NCI-H2196 (cell line): Measurements from ENCODE around the gene HAO2.
"Not testable (repeated sequence)": the region's sequence is repeated elsewhere in the genome, so short reads cannot be mapped to it uniquely, and the experiment has no call there.

ENCODE experiments used
- DNase-seq: peaks from one replicate; lab custom pipeline; 2025; ENCODE audit not compliant: unreplicated experiment; lab: John Stamatoyannopoulos, UW

The HAO2 gene

GRCh38 chr1:119341372-119341947 is 27.1 kb upstream of the HAO2 start:
- no peak for DNase-seq

DNA sequence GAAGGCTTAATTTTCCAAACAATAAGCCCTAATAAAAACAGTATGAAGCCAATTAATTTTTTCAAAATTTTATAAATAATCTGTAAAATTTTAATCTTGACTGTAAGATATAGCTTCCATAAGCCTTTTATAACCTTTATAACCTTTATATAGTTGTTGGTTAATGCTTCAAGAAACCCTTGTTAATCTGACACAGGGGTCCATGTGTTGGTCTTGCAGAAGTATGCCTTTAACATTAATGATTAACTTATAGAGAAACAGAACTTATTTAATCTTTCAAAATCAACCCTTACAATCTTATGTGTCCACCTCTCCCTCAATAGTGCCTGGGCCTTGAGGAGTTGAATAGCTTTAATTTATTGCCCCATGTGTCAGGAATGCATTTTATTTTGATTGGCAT is 23.2 kb upstream of the HAO2 start:
- no peak for DNase-seq

- DNase-seq = no peak
Measured at GRCh38 chr1:119347858-119348257, 20.7 kb upstream of the HAO2 start.

- DNase-seq = no peak
Measured at GRCh38 chr1:119348941-119349340, 19.6 kb upstream of the HAO2 start.

DNA sequence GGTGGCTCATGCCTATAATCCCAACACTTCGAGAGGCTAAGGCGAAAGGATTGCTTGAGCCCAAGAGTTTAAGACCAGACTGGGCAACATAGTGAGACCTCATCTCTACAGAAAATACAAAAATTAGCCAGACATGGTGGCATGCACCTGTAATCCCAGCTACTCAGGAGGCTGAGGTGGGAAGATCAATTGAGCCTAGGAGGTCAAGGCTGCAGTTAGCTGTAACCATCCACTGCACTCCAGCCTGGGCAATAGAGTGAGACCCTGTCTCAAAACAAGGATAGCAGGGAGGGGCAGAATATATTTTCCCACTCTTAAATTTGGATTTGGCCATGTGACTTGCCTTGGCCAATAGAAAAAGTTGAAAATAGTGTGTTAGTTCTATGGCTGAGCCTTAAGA is 17.7 kb upstream of the HAO2 start:
- not testable (repeated sequence) for DNase-seq

DNA sequence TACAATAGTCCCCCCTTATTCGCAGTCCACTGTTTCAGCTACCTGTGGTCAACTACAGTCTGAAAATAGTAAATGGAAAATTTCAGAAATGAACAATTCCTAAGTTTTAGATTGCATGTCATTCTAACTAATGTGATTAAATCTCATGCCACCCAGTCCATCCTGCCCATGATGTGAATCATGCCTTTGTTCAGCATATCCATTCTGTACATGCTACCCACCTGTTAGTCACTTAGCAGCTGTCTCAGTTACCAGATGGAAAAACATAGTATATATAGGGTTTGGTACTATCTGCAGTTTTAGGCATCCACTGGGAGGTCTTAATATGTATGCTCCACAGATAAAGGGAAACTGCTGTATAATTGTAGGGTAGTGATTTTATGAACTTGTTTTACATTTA is 16.6 kb upstream of the HAO2 start:
- no peak for DNase-seq

- no peak for DNase-seq
Measured at GRCh38 chr1:119353836-119354235, 14.7 kb upstream of the HAO2 start.

GRCh38 chr1:119358636-119359035 is 9.9 kb upstream of the HAO2 start:
- DNase-seq = no peak

DNA sequence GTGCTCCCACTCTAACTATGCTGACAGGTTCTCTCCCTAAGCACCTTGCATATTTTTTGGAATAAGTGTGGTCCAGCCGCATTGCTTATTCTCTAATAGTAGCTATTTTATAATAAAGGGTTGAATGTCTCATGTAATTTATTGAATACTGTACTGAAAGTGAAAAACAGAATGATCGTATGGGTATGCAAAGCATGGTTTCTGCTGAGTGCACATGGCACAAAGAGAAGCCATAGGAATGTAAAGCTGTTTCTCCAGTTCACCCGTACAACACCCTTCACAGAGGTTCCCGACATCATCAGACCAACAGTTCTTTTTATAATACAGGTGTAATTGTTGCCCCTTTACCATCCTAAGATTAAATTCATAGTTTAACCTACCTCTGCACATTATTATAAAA is 8.9 kb upstream of the HAO2 start:
- DNase-seq = no peak

GRCh38 chr1:119361205-119361604 is 7.4 kb upstream of the HAO2 start:
- no peak for DNase-seq

DNA sequence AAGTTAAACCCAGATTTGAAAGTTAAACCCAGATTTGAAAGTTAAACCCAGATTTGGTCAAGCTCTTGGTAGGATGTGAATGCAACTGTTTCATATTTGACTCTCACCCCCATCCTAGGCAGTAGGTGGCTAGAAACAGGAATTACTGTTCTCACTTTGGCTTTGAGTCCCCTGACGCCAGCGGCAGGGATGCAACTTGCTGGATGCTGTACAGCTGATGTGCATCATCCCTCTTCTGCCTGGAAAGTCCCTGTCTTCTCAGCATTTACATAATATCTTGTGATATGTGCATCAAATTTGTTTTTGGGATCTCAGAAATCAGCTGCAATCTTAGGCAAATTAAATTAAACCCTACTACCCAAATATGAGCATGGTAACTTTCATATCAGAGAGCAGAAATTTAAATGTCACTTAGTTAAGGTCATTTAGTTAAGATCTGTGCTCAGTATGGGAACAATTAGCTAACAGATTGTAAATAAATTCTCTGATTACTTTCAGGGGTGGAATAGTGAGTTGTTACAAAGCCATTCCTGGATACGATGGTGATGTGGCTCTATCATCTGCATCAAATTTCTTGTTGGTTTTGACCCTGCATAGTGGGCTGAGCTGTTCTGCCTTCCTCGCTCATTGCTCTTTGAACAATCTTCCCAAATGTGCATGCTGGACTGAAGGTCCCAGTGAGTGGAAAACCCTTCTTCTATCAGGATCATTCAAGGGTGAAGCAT is 6.8 kb upstream of the HAO2 start:
- no peak for DNase-seq

DNA sequence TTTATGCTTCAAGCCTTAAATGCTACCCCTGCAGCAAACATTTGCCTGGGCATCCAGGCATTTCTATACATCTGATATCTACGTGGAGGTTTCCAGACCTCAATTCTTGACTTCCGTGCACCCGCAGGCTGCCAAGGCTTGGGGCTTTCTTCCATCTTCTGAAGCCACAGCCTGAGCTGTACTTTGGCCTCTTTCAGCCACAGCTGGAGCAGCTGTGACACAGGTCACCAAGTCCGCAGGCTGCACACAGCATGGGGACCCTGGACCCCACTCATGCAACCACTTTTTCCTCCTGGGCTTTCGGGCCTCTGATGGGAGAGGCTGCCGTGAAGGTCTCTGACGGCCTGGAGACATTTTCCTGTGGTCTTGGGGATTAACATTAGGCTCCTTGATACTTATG is 5.4 kb upstream of the HAO2 start:
- DNase-seq = no peak

DNA sequence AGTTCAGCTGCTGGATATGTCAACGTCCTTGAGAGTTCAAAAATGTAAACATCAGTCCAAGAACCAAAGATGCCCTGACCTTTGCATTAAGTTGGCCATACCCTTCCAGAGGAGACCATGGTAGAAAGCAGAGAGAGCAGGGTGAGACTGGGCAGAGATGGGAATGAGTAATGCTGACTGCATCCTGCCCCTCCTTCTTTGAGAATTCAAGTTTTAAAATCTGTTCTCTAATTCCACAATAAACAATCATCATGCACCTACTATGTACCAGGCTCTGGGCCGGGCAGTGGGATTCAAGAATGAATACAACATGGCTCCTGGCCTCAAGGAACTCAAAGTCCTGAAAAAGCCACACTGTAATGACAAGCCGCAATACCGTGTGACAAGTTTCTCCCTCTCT is 3.9 kb upstream of the HAO2 start:
- DNase-seq = no peak

DNA sequence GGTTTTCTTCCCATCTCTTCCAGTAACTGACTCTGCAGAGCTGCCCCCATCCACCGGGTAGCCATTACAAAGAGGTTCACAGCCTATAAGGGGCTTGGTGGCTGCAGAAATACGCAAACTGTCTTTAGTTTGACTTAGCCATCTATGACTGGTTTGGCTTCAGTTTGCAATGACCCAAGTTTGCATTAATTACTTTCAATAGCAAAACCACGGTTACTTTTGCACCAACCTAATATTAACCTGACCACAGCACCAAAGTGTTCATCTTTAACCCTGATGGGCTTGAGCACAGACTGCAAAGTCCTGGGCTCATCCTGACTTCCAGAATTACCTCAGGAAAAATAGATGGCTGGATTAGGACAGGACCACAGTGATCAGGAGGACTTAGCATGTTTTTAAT is 2.2 kb upstream of the HAO2 start:
- no peak for DNase-seq

- peak; percentile 14 for DNase-seq
Measured at GRCh38 chr1:119367432-119368124, 1.0 kb upstream of the HAO2 start.

DNA sequence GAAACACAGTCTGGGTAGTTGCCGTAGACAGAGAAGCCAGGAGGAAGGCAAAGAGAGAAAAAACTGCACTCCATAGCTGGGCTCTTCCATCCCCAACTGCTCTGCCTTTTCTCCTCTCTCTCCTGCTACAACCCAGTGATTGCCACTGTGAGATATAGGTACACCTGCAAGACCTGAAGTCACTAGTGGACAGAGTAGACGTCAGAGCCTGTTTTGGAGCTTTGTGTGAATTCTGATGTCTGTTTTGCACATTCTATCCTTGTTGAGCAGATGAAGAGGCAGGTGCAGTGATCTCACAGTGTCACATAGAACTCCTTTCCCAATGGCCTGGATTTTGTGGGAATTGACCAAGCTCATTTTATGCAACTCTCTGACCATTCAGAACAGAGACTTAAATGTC is 2.2 kb downstream of the HAO2 start:
- no peak for DNase-seq

GRCh38 chr1:119371815-119372214 is 3.2 kb downstream of the HAO2 start:
- DNase-seq = no peak

- no peak for DNase-seq
Measured at GRCh38 chr1:119372503-119373086, 4.0 kb downstream of the HAO2 start.

GRCh38 chr1:119373465-119373864 is 4.9 kb downstream of the HAO2 start:
- DNase-seq = no peak

GRCh38 chr1:119374208-119374874 is 5.8 kb downstream of the HAO2 start:
- no peak for DNase-seq

GRCh38 chr1:119375366-119375765 is 6.8 kb downstream of the HAO2 start:
- no peak for DNase-seq

DNA sequence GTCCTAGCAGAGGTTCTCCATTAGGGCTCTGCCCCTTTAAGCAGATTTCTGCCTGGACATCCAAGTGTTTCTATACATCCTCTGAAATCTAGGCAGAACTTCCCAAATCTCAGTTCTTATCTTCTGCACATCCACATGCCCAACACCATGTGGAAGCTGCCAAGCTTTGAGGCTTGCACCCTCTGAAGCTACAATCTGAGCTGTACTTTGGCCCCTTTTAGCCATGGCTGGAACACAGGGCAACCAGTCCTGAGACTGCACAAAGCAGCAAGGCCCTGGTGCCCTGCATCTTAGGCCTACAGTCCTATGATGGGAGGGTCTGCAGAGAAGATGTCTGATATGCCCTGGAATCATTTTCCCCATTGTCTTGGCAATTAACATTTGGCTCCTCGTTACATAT is 8.0 kb downstream of the HAO2 start:
- DNase-seq = no peak
